SK-N-SH treated with all-trans-retinoic acid at 6 μM for 48 hours (cell line): ENCODE data around the gene RAB4A.

Experiments used
- ATAC-seq: fragments of 200-7000 bp; cut with Tn5 transposase; 3 replicates; pipeline ENCODE4 v1.9.1; 2020; ENCODE audit warnings: mild to moderate bottlenecking, moderate library complexity
- ARNTL ChIP-seq: fragments of 450-650 bp; formaldehyde crosslinking; IDR thresholded peaks from 2 replicates; pipeline ENCODE4 v1.5.0; 2020; ENCODE audit warnings: low read depth, mild to moderate bottlenecking, moderate library complexity, borderline replicate concordance
- BACH2 ChIP-seq: fragments of 250-450 bp; sonication (Bioruptor Pico); IDR thresholded peaks from 2 replicates; pipeline ENCODE4 v1.9.0; 2021; ENCODE audit warnings: mild to moderate bottlenecking, borderline replicate concordance
- CSDC2 ChIP-seq: fragments of 250-450 bp; sonication (Bioruptor Pico); IDR thresholded peaks from 2 replicates; pipeline ENCODE4 v1.5.0; 2020; ENCODE audit warnings: mild to moderate bottlenecking, moderate library complexity
- ESRRG ChIP-seq: fragments of 250-450 bp; sonication (Bioruptor Pico); IDR thresholded peaks from 2 replicates; pipeline ENCODE4 v1.6.1; 2021; ENCODE audit warnings: mild to moderate bottlenecking
- GLIS3 ChIP-seq: fragments of 250-450 bp; sonication (Bioruptor Pico); IDR thresholded peaks from 2 replicates; pipeline ENCODE4 v1.5.0; 2020; ENCODE audit warnings: mild to moderate bottlenecking, moderate library complexity
- ISL1 ChIP-seq: fragments of 250-450 bp; sonication (Bioruptor Pico); IDR thresholded peaks from 2 replicates; pipeline ENCODE4 v2.1.2; 2022; ENCODE audit warnings: mild to moderate bottlenecking, moderate library complexity
- OSR1 ChIP-seq: fragments of 250-450 bp; sonication (Bioruptor Pico); IDR thresholded peaks from 2 replicates; pipeline ENCODE4 v1.8.0; 2022; ENCODE audit warnings: moderate library complexity, mild to moderate bottlenecking, inconsistent platforms
- SNAI2 ChIP-seq: fragments of 250-450 bp; sonication (Bioruptor Pico); IDR thresholded peaks from 2 replicates; pipeline ENCODE4 v1.5.0; 2020; ENCODE audit warnings: mild to moderate bottlenecking, moderate library complexity
- TCF4 ChIP-seq: fragments of 250-450 bp; sonication (Bioruptor Pico); IDR thresholded peaks from 2 replicates; pipeline ENCODE4 v1.8.0; 2021; ENCODE audit warnings: mild to moderate bottlenecking, moderate library complexity, borderline replicate concordance
- TOX ChIP-seq: fragments of 250-450 bp; sonication (Bioruptor Pico); IDR thresholded peaks from 2 replicates; pipeline ENCODE4 v1.8.0; 2021; ENCODE audit warnings: mild to moderate bottlenecking, moderate library complexity, borderline replicate concordance
- ZC3H10 ChIP-seq: fragments of 250-450 bp; sonication (Bioruptor Pico); IDR thresholded peaks from 2 replicates; pipeline ENCODE4 v1.5.1; 2021; ENCODE audit warnings: mild to moderate bottlenecking, moderate library complexity
- ZFP3 ChIP-seq: fragments of 250-450 bp; sonication (Bioruptor Pico); IDR thresholded peaks from 2 replicates; pipeline ENCODE4 v1.5.0; 2020; ENCODE audit warnings: mild to moderate bottlenecking, moderate library complexity
- ZFP30 ChIP-seq: fragments of 450-650 bp; formaldehyde crosslinking; IDR thresholded peaks from 2 replicates; pipeline ENCODE4 v1.5.0; 2022; ENCODE audit warnings: mild to moderate bottlenecking, moderate library complexity
- ZNF8 ChIP-seq: fragments of 450-650 bp; formaldehyde crosslinking; IDR thresholded peaks from 2 replicates; pipeline ENCODE4 v1.5.0; 2020; ENCODE audit warnings: mild to moderate bottlenecking, moderate library complexity
- TF ChIP-seq, protein P1 (sequence below): fragments of 250-450 bp; sonication (Bioruptor Pico); IDR thresholded peaks from 2 replicates; pipeline ENCODE4 v1.8.0; 2021; ENCODE audit warnings: low read depth, mild to moderate bottlenecking, moderate library complexity, borderline replicate concordance
- TF ChIP-seq, protein P2 (sequence below): fragments of 250-450 bp; sonication (Bioruptor Pico); IDR thresholded peaks from 2 replicates; pipeline ENCODE4 v1.5.1; 2021; ENCODE audit warnings: mild to moderate bottlenecking, moderate library complexity
- TF ChIP-seq, protein P3 (sequence below): fragments of 250-450 bp; sonication (Bioruptor Pico); IDR thresholded peaks from 2 replicates; pipeline ENCODE4 v1.8.0; 2020; ENCODE audit warnings: mild to moderate bottlenecking, moderate library complexity, borderline replicate concordance
- TF ChIP-seq, protein P4 (sequence below): fragments of 250-450 bp; sonication (Bioruptor Pico); IDR thresholded peaks from 2 replicates; pipeline ENCODE4 v1.5.0; 2020; ENCODE audit warnings: mild to moderate bottlenecking, moderate library complexity

Gene RAB4A

DNA sequence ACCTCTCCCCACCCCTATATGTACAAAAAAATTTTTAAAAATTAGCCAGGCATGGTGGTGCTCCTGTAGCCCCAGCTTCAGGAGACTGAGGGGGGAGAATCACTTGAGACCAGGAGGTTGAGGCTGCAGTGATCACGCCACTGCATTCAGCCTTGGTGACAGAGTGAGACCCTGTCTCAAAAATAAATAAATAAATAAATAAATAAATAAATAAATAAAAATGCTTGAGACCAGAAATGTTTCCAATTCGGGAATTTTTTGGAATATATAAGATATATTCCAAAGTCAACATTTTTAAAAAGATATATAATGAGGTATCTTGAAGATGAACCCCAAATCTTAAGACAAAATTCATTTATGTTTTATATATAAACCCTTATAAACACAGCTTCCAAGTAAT, 42.4 kb upstream of the RAB4A start (continued):
- TF ChIP-seq TCF4 (CRISPR knock-in tag) (no peak), SNAI2 (CRISPR knock-in tag) (no peak), ZFP3 (CRISPR knock-in tag) (no peak), CSDC2 (CRISPR knock-in tag) (no peak)
- TF ChIP-seq, protein P1, sequence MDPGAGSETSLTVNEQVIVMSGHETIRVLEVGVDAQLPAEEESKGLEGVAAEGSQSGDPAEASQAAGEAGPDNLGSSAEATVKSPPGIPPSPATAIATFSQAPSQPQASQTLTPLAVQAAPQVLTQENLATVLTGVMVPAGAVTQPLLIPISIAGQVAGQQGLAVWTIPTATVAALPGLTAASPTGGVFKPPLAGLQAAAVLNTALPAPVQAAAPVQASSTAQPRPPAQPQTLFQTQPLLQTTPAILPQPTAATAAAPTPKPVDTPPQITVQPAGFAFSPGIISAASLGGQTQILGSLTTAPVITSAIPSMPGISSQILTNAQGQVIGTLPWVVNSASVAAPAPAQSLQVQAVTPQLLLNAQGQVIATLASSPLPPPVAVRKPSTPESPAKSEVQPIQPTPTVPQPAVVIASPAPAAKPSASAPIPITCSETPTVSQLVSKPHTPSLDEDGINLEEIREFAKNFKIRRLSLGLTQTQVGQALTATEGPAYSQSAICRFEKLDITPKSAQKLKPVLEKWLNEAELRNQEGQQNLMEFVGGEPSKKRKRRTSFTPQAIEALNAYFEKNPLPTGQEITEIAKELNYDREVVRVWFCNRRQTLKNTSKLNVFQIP (CRISPR knock-in tag): no peak

DNA sequence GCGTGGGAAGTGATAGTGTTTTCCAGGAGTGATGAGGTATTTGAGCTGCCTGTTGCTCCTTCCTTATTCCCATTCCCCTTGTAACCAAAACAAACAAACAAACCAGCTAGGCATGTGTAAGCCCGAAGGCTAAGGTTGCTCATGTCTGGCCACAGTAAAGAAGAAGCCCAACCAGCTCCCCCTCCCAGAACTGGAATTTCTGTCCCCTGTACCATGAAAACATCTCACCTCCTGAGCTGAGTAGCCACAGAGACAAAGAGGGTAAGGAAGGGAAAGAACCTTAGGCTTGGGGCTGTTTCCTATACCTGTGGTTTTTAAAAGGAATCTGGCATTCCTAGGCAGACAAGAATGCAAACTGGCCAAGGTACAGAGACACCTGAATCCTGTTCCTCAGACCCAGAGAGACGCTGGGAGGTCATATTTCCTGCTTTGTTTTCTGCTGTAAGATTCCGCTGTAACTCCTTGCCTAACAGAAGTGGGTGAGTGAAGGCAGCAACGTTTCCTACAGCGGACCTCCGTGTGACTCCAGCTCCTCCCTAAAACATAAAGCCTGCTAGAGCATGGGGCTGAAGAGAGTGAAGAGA, 41.7 kb upstream of the RAB4A start:
- ATAC-seq: no peak

DNA sequence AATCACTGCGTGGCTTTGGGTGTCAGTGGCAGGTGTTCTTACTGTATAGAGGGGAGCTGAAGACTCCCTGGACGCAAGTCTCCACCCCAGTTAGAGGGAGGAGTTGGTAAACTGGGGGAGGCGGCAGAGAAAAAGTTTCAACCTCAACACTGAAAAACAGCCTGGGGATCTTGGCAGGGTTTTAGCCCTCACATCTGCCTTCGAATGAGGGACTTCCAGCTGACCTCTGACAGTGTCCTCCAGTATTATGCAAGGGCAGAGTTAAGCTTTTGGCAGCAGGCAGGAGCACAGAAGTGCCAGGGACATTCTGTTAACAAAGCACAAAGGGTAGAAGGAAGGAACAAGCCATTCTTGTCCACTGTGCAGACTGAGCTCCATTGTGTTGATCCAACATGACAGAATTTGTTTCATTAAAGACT, 41.2 kb upstream of the RAB4A start:
- TF ChIP-seq, protein P2, sequence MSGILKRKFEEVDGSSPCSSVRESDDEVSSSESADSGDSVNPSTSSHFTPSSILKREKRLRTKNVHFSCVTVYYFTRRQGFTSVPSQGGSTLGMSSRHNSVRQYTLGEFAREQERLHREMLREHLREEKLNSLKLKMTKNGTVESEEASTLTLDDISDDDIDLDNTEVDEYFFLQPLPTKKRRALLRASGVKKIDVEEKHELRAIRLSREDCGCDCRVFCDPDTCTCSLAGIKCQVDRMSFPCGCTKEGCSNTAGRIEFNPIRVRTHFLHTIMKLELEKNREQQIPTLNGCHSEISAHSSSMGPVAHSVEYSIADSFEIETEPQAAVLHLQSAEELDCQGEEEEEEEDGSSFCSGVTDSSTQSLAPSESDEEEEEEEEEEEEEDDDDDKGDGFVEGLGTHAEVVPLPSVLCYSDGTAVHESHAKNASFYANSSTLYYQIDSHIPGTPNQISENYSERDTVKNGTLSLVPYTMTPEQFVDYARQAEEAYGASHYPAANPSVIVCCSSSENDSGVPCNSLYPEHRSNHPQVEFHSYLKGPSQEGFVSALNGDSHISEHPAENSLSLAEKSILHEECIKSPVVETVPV (CRISPR knock-in tag): no peak
- no peak for TF ChIP-seq ZC3H10 (CRISPR knock-in tag)
- TF ChIP-seq ISL1 (CRISPR knock-in tag): no peak
- no peak for TF ChIP-seq ARNTL (CRISPR knock-in tag)
- no peak for TF ChIP-seq GLIS3
- no peak for TF ChIP-seq ZFP30 (CRISPR knock-in tag)
- ATAC-seq: no peak

More for the DNA sequence above, 41.7 kb upstream of the RAB4A start:
- no peak for TF ChIP-seq BACH2
- TF ChIP-seq, protein P3, sequence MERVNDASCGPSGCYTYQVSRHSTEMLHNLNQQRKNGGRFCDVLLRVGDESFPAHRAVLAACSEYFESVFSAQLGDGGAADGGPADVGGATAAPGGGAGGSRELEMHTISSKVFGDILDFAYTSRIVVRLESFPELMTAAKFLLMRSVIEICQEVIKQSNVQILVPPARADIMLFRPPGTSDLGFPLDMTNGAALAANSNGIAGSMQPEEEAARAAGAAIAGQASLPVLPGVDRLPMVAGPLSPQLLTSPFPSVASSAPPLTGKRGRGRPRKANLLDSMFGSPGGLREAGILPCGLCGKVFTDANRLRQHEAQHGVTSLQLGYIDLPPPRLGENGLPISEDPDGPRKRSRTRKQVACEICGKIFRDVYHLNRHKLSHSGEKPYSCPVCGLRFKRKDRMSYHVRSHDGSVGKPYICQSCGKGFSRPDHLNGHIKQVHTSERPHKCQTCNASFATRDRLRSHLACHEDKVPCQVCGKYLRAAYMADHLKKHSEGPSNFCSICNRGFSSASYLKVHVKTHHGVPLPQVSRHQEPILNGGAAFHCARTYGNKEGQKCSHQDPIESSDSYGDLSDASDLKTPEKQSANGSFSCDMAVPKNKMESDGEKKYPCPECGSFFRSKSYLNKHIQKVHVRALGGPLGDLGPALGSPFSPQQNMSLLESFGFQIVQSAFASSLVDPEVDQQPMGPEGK: no peak
- no peak for TF ChIP-seq ZC3H10 (CRISPR knock-in tag)
- TF ChIP-seq CSDC2 (CRISPR knock-in tag): no peak
- TF ChIP-seq ESRRG: no peak
- no peak for TF ChIP-seq ZNF8 (CRISPR knock-in tag)
- no peak for TF ChIP-seq OSR1 (CRISPR knock-in tag)
- TF ChIP-seq TCF4 (CRISPR knock-in tag): no peak
- TF ChIP-seq, protein P2 (CRISPR knock-in tag): no peak
- TF ChIP-seq, protein P4, sequence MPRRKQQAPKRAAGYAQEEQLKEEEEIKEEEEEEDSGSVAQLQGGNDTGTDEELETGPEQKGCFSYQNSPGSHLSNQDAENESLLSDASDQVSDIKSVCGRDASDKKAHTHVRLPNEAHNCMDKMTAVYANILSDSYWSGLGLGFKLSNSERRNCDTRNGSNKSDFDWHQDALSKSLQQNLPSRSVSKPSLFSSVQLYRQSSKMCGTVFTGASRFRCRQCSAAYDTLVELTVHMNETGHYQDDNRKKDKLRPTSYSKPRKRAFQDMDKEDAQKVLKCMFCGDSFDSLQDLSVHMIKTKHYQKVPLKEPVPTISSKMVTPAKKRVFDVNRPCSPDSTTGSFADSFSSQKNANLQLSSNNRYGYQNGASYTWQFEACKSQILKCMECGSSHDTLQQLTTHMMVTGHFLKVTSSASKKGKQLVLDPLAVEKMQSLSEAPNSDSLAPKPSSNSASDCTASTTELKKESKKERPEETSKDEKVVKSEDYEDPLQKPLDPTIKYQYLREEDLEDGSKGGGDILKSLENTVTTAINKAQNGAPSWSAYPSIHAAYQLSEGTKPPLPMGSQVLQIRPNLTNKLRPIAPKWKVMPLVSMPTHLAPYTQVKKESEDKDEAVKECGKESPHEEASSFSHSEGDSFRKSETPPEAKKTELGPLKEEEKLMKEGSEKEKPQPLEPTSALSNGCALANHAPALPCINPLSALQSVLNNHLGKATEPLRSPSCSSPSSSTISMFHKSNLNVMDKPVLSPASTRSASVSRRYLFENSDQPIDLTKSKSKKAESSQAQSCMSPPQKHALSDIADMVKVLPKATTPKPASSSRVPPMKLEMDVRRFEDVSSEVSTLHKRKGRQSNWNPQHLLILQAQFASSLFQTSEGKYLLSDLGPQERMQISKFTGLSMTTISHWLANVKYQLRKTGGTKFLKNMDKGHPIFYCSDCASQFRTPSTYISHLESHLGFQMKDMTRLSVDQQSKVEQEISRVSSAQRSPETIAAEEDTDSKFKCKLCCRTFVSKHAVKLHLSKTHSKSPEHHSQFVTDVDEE: no peak
- no peak for TF ChIP-seq ZFP3 (CRISPR knock-in tag)
- TF ChIP-seq TOX: no peak
- TF ChIP-seq, all 23 proteins: peak for 0

DNA sequence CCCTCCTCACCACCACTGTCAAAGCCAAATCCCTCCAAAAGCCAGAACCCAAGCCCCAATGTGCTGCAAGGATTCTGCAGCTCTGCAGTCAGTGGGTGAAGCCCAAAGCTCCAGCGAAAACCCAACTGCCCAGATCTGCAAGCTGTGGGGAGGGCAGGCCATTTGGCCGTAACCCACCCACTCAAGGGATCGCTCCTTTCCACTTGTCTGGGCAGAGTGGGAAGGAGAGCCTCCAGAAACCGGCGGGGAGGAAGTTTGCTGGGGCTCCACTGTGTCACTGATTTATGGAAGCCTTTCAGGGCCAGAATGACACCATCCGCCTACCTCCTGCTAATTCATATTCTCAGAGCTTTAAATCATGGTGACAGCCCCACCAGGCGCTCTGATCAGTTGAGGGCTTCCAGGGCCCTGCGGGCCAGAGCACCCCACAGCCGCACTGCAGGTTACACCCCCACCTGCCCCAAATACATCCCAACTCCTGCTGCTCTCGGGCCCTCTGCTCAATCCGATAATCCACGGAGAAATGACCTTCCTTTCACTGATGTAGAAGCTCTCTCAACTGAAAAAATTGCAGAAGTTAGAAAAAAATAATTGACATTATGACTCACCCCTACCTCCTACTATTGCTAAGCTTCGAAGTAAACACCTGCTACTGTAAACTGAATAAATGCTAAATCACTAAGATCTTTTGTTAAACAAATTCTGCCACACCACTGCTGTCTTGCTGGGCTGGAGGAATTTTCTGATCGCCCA, 40.6 kb upstream of the RAB4A start:
- no peak for TF ChIP-seq ESRRG
- TF ChIP-seq ZNF8 (CRISPR knock-in tag): no peak
- TF ChIP-seq ZC3H10 (CRISPR knock-in tag): no peak
- TF ChIP-seq, all 23 proteins: peak for 0
- no peak for ATAC-seq
